Measurements from ENCODE around the gene STOML1.

DNA sequence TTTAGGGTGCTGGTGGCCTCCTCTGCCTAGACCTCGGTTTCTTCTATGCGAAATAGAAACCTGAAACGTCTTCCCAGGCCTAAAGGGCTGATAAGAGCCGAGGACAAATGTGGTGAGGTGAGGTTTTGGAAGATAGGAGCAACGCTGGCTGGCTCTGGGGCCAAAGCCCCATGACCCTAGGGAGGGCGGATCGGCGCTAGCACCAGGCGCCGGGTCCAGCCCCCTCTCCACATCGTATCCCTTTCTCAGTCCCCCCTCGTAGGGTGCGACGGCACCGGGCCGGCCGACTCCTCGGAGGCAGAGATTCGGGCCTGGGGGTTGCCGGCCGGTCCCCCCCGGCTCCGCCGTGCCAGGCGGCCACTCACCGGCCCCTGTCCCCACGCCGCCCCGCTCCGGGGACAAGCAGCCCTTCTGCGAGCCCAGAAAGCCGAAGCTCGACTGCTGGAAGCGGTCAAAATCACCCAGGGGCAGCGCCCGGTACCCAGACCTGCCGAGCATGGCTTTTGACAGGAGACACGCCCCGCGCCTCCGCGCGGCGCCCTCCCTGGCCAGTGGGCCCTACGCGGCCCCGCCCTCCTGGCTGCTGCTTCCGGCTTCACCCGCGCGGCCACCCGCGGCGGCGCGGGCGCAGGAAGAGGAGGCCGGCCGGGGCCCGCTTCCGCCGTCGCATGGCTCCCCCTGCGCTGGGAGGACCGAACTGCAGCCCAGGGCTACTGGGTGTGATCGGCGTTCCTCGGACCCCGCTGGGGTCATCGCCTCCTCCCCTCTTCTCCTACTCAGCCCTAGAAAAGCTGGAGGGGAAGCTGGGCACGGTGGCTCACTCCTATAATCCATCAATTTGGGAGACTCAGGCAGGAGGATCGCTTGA, at the start of gene STOML1:
- TF ChIP-seq, protein P1, sequence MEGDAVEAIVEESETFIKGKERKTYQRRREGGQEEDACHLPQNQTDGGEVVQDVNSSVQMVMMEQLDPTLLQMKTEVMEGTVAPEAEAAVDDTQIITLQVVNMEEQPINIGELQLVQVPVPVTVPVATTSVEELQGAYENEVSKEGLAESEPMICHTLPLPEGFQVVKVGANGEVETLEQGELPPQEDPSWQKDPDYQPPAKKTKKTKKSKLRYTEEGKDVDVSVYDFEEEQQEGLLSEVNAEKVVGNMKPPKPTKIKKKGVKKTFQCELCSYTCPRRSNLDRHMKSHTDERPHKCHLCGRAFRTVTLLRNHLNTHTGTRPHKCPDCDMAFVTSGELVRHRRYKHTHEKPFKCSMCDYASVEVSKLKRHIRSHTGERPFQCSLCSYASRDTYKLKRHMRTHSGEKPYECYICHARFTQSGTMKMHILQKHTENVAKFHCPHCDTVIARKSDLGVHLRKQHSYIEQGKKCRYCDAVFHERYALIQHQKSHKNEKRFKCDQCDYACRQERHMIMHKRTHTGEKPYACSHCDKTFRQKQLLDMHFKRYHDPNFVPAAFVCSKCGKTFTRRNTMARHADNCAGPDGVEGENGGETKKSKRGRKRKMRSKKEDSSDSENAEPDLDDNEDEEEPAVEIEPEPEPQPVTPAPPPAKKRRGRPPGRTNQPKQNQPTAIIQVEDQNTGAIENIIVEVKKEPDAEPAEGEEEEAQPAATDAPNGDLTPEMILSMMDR (IDR thresholded peaks at IDR 0.05; ENCODE audit: low read length): peak; percentile 76
- no peak for TF ChIP-seq EZH2 (IDR thresholded peaks at IDR 0.05; ENCODE audit: borderline replicate concordance, low read length)
